Measurements from ENCODE around the gene SAP30L. TPM values are rescaled to one million over a fixed set of nuclear protein-coding genes. Genes with fewer than 3 reads are reported as not detected.
A peak's percentile ranks its signal among the peaks of the same experiment; 100 is the strongest.

The SAP30L gene
- total and polyA plus RNA-seq, 2 donors, result 26.8 to 35.4 TPM

DNA sequence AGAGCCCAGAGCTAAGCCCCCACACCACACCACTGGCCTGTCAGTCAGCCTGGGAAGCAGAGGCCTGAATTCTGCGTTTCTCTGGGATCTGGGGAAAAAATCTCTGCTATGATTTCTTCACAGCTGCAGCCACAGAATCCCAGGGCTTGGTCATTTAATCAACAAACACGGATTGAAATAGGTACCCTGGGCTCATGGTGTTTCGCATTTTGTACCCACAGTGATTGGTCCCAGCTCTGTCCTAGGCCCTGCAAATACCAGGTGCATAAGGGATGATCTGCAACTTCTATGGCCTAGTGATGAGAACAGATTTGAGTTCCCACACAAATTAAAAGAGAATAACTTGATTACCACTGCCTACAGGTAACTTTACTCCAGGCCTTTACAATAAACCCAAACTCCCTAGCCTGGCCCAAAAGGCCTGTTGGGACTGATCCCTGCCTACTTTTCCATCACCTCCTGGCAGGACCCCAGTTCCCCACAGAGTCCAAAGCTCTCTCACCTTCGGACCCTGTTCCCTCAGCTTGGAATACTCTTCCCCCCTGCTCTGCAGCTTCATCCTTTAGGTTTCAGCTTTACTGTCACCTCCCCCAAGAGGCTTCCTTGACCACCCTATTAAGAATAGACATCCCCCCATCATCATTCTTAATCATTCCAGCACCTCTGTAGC is 14.7 kb upstream of the SAP30L start:
- peaks cover 2% of the 10 kb centered on the region for H3K36me3 ChIP-seq (ENCODE audit: insufficient read depth)
- no peaks in the 10 kb centered on the region for H3K4me1 ChIP-seq (ENCODE audit: insufficient read depth)
- H3K27ac ChIP-seq (ENCODE audit: low read depth), result no peak overlapping the region
- H3K4me3 ChIP-seq (ENCODE audit: low read depth, low read length), result no peak overlapping the region
- DNase-seq (ENCODE audit: extremely low spot score), result no peak
- WGBS, result 85% methylated on average over 4 of the region's 4 CpGs

DNA sequence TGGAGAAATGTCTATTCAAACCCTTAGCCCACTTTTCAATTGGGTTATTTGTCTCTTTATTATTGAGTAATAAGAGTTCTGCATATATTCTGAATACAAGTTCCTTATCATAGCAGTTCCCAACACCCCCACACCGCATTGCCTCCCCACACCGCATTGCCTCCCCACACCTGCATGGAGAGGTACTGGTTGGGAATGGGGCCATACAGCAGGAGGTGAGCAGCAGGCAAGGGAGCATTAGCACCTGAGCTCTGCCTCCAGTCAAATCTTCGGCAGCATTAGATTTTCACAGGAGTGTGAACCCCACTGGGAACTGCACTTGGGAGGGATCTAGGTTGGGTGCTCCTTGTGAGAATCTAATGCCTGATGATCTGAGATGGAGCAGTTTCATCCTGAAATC is 10.6 kb upstream of the SAP30L start:
- WGBS, result 95% methylated on average over 3 of the region's 3 CpGs

DNA sequence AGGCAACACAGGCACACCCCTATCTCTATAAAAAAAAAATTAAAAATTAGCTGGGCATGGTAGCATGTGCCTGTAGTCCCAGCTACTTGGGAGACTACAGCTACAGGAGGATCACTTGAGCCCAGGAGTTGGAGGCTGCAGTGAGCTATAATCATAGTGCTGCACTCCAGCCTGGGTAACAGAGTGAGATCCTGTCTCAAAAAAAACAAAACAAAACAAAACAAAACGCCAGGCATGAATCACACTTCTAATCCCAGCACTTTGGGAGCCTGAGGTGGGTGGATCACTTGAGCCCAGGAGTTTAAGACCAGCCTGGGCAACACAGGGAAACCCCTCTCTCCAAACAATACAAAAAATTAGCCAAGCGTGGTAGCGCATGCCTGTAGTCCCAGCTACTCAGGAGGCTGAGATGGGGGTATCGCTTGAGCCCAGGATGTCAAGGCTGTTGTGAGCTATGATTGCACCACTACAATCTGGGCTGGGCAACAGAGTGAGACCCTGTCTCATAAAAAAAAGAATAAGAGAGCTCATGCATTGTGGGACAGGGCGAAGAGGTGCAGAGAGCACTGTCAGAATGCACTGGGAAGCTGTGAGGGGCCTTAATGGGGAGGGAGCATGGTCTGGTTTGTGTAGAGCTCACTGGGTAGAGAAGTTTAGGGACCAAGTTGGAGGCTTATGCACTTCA is 8.4 kb upstream of the SAP30L start:
- Histone ChIP-seq H3K27ac (ENCODE audit: low read depth) (no peak overlapping the region), H3K4me3 (ENCODE audit: low read depth, low read length) (no peak overlapping the region), H3K36me3 (ENCODE audit: insufficient read depth) (peaks cover 6% of the 10 kb centered on the region), H3K4me1 (ENCODE audit: insufficient read depth) (no peaks in the 10 kb centered on the region)
- no peak for DNase-seq (ENCODE audit: extremely low spot score)
- 93% methylated on average over 5 of the region's 5 CpGs for WGBS

More for the DNA sequence above, 10.6 kb upstream of the SAP30L start:
- Histone ChIP-seq H3K27ac (ENCODE audit: low read depth) (no peak overlapping the region), H3K4me3 (ENCODE audit: low read depth, low read length) (no peak overlapping the region), H3K36me3 (ENCODE audit: insufficient read depth) (peaks cover 6% of the 10 kb centered on the region), H3K4me1 (ENCODE audit: insufficient read depth) (no peaks in the 10 kb centered on the region)
- DNase-seq (ENCODE audit: extremely low spot score), result no peak

DNA sequence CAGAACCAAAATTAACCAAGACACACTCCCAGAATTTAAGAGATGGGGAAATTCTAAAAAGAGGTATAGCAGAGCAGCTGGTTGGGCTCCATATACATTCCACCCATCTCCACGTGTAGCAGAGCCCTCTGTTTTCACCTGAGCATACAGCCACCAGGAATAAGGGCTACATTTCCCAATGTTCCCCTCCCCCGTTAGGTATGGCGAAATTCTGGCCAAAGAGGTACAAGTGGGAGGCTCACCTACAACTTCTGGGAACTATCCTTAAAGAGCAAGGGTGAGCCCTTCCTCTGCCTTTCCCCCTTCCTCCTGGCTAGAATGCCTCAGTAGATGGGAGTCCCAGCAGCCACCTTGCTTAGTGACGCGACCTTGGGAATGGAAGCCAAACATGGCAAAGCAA is 5.3 kb upstream of the SAP30L start:
- 91% methylated on average over 5 of the region's 5 CpGs for WGBS
- Histone ChIP-seq H3K4me3 (ENCODE audit: low read depth, low read length) (no peak overlapping the region), H3K36me3 (ENCODE audit: insufficient read depth) (peaks cover 4% of the 10 kb centered on the region), H3K27ac (ENCODE audit: low read depth) (no peak overlapping the region), H3K4me1 (ENCODE audit: insufficient read depth) (no peaks in the 10 kb centered on the region)
- no peak for DNase-seq (ENCODE audit: extremely low spot score)

DNA sequence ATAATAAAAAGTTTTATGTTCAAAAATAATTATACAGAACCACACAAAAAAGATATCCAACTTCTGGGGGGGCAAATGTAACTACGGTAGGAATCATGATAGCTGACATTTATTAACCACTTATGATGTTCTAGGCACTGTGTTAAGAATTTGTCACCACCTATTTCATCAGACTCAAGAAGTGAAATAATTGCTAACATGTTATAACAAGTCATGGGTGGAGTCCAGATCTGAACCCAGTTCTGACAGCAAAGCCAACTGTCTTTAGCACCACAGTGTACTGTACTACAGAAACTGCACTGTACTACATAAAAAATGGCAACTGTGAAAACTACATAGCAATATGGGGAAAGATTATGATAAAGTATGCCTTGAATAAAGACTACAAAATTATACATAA is 3.0 kb upstream of the SAP30L start:
- H3K4me3 ChIP-seq (ENCODE audit: low read depth, low read length), result no peak overlapping the region
- no peak for DNase-seq (ENCODE audit: extremely low spot score)
- WGBS, result 89% methylated on average over 1 of the region's 1 CpG
- no peak overlapping the region for H3K27ac ChIP-seq (ENCODE audit: low read depth)
- H3K4me1 ChIP-seq (ENCODE audit: insufficient read depth), result no peaks in the 10 kb centered on the region
- H3K36me3 ChIP-seq (ENCODE audit: insufficient read depth), result peaks cover under 1% of the 10 kb centered on the region

DNA sequence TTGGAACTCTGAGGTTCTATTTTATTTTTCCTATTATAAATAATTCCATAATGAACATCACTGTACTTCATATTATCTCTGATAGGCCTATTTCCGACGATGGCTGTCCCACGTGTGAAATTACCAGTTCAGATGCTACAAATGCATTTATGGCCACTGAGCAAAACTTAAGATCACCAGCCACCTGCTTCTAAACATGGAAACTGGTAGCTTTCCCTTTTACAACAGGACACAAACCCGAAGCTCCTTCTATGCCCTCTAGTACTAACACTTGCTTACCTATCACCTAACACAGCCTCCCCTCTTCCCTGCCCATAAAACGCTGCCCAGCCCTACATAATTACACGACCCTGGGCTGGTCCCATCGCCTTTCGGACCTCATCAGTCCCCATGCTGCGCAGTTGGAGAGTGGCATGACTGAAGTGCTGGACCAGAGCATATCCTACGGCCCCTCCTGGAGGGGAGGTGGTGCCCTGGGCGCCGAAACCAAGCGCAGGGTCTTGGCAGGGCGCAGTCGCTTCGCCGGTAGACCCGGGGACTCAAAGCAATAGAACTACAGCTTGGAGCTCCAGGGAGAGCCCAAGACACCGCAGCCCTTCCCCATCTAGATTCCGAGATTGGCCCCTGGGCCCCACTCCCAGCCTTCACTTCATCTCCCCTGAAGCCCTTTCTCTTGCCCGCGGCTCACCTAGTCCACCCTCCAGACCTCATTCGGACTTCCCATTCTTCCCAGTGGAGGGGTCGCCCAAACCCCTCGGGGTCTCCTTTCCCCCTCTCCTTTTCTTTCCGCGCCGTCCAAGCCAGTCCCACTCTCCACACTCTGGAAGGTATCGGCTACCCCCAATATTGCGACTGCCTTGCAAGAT is 1.0 kb upstream of the SAP30L start:
- no peak overlapping the region for H3K27ac ChIP-seq (ENCODE audit: low read depth)
- no peak for DNase-seq (ENCODE audit: extremely low spot score)
- no peaks in the 10 kb centered on the region for H3K36me3 ChIP-seq (ENCODE audit: insufficient read depth)
- peak overlapping the region; percentile 99 for H3K4me3 ChIP-seq (ENCODE audit: low read depth, low read length)
- H3K4me1 ChIP-seq (ENCODE audit: insufficient read depth), result no peaks in the 10 kb centered on the region
- WGBS, result 5% methylated on average over 30 of the region's 30 CpGs

DNA sequence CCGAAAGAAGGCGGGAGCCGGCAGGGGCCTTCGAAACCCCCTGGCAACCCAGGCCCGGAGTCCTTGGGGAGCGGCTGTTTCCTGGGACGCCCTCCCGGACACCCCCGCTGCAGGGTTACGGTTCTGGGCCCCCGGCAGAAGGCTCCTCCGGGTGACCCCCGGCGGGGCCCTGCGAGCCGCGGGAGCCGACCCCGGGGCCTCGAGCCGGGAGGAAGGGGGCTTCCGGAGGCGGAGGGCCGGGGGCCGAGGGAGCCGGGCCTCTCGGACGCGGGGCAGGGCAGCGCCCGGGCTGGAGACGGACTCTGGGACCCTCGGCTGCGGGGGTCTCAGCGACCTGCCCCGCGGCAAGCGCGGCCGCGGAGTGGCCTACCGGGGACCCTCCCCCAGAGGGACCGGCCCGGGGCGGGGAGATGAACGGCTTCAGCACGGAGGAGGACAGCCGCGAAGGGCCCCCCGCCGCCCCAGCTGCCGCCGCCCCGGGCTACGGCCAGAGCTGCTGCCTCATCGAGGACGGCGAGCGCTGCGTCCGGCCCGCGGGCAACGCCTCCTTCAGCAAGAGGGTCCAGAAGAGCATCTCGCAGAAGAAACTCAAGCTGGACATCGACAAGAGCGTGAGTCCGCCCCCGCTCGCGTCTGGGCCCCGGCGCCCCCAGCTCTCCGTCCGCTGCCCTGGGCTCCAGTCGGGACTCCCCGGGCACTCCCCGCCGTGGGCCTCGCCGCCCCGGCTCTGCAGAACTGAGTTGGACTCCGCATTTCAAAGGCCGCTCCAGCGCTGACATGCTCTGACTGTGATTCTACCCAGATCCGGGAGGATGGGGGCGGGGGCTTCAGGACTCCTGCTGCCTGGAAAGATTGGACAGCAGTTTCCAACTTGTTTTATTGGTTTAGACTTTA is 645 bp downstream of the SAP30L start:
- H3K4me1 ChIP-seq (ENCODE audit: insufficient read depth), result no peaks in the 10 kb centered on the region
- H3K27ac ChIP-seq (ENCODE audit: low read depth), result peak overlapping the region; percentile 76
- WGBS, result under 1% methylated on average over 87 of the region's 87 CpGs
- peak overlapping the region; percentile 99 for H3K4me3 ChIP-seq (ENCODE audit: low read depth, low read length)
- no peaks in the 10 kb centered on the region for H3K36me3 ChIP-seq (ENCODE audit: insufficient read depth)
- no peak for DNase-seq (ENCODE audit: extremely low spot score)

DNA sequence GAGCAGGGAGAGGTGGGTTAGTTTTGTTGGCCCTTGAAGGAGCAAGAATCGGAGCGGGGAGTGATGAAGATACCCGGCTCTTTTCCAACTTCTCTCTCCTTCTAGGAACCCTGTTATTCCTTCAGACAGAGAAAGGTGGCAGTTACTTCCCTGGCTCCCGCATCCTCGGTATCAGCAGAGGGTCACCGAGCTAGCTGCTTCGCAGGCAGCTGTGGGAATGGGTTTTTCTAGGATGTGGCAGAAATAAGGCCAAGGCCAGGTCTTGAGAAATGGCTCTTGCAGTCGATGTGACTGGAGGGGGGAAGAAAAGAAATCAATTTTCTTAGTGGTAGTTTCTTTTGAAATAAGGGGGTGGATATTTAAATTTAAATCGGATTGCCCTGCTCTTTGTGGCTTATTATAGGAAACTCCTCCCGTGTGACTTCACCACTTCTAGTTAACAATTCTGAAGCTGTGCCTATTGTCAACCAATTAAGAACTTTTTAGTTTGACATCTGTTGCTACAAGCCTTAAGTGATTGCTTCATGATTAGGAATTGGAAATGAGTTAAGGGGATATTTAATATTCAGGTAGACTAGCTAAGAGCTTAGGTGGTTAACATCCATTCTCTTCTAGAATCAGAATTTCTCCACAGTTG is 1.4 kb downstream of the SAP30L start:
- H3K4me1 ChIP-seq (ENCODE audit: insufficient read depth), result no peaks in the 10 kb centered on the region
- 5% methylated on average over 10 of the region's 10 CpGs for WGBS

DNA sequence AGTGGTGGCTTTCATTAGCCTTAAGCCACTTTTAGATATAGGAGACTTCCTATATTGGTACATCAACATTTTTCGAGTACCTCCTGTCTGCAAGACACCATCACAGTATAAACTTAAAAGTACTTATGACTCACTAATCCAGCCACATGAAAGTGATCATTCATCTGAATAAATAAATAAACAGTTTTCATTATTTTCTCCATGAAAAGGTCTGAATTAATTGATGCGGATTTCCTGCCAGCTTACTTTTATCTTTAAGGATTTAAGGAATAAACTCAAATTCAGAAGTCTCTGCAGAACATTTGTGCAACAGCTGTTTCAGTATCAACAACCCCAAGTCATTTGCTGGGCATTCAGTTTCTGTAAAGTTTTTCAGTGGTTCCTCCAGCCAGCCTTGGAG is 4.0 kb downstream of the SAP30L start:
- Histone ChIP-seq H3K4me3 (ENCODE audit: low read depth, low read length) (no peak overlapping the region), H3K27ac (ENCODE audit: low read depth) (no peak overlapping the region), H3K36me3 (ENCODE audit: insufficient read depth) (peaks cover 5% of the 10 kb centered on the region), H3K4me1 (ENCODE audit: insufficient read depth) (no peaks in the 10 kb centered on the region)
- DNase-seq (ENCODE audit: extremely low spot score), result no peak
- 72% methylated on average over 2 of the region's 2 CpGs for WGBS

More for the DNA sequence above, 1.4 kb downstream of the SAP30L start:
- H3K4me3 ChIP-seq (ENCODE audit: low read depth, low read length), result peak overlapping the region; percentile 99
- H3K36me3 ChIP-seq (ENCODE audit: insufficient read depth), result no peaks in the 10 kb centered on the region
- DNase-seq (ENCODE audit: extremely low spot score), result no peak
- no peak overlapping the region for H3K27ac ChIP-seq (ENCODE audit: low read depth)

DNA sequence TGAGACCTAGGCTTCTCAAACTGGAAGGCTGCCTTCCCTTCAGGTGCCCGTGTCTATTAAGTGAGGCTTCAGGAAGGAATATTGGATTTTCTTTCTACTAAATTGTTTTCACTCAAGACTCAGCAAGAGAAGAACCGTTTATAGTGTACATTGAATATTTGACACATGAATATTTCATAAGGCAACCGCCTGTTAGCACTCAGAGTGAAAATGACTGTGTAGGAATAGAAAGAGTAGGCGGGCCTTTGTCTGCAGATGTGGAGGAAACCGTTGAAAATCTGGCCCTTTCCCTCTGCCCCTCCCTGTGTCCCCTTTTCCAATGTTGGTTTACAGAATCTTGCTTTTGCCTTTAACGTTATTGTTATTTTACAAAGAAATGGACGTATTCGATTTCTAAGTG is 6.2 kb downstream of the SAP30L start:
- no peak overlapping the region for H3K4me3 ChIP-seq (ENCODE audit: low read depth, low read length)
- DNase-seq (ENCODE audit: extremely low spot score), result no peak
- WGBS, result 93% methylated on average over 8 of the region's 8 CpGs
- H3K4me1 ChIP-seq (ENCODE audit: insufficient read depth), result no peaks in the 10 kb centered on the region
- no peak overlapping the region for H3K27ac ChIP-seq (ENCODE audit: low read depth)
- peaks cover 8% of the 10 kb centered on the region for H3K36me3 ChIP-seq (ENCODE audit: insufficient read depth)

DNA sequence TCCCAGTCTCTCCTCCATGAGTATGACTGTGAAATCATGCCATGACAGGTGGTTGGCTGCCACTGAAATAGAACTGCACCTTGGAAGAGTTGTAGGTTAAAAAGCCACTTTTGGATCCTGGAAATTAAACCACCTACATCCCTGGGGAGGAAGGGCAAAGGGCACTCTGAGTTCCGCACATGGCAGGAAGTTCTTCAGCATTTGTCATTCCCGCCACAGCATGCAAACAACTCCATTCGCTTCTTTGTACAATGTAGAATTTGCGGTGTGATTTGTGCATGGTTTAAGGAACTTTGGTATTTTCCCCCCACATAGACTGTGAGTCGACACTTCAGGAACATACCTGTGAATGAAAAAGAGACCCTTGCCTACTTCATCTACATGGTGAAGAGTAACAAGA is 9.8 kb downstream of the SAP30L start:
- DNase-seq (ENCODE audit: extremely low spot score), result no peak
- WGBS, result 89% methylated on average over 5 of the region's 5 CpGs
- Histone ChIP-seq H3K27ac (ENCODE audit: low read depth) (no peak overlapping the region), H3K4me3 (ENCODE audit: low read depth, low read length) (no peak overlapping the region), H3K4me1 (ENCODE audit: insufficient read depth) (no peaks in the 10 kb centered on the region), H3K36me3 (ENCODE audit: insufficient read depth) (peaks cover 8% of the 10 kb centered on the region)

DNA sequence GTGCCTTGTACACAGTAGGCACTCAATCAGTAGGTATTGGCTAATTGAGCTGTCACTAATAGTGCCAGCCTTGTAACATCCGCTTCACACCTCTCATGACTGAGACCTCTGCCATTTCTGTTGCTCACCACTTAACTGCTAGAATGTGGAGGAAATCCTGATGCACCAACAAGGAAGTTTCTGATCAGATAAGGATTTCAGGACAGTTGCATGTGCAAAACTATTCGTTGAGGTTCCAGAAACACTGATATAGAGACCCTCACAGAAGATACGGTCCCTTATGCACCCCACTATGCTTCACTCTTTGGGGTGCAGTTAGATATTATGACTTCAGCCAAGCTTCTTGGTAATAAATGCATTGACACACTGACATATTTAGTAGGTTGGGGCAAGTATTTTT is 10.7 kb downstream of the SAP30L start:
- WGBS, result 83% methylated on average over 3 of the region's 3 CpGs
- Histone ChIP-seq H3K4me3 (ENCODE audit: low read depth, low read length) (no peak overlapping the region), H3K36me3 (ENCODE audit: insufficient read depth) (peaks cover 8% of the 10 kb centered on the region), H3K27ac (ENCODE audit: low read depth) (no peak overlapping the region), H3K4me1 (ENCODE audit: insufficient read depth) (no peaks in the 10 kb centered on the region)
- DNase-seq (ENCODE audit: extremely low spot score), result no peak

DNA sequence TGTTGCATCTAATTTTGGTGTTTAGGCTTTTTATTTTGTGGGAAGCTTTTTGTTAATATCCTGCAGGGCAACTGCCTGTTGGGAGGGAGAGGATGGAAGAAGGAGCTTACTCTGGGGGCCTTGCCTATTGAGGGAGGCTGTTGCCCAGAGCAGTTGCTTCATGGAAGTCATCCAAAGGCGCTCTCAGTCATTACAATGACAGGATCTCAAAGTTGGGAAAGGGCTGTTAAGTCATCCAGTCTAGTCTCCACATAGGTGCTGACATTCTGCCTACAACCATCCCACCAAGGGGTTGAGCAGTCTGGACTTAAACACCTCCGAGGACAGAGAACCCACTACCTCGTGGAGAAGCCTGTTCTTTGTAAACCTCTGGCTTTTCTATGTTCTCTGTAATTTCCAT is 13.2 kb downstream of the SAP30L start:
- H3K27ac ChIP-seq (ENCODE audit: low read depth), result no peak overlapping the region
- DNase-seq (ENCODE audit: extremely low spot score), result no peak
- H3K36me3 ChIP-seq (ENCODE audit: insufficient read depth), result peaks cover 5% of the 10 kb centered on the region
- no peak overlapping the region for H3K4me3 ChIP-seq (ENCODE audit: low read depth, low read length)
- WGBS, result 77% methylated on average over 3 of the region's 3 CpGs
- no peaks in the 10 kb centered on the region for H3K4me1 ChIP-seq (ENCODE audit: insufficient read depth)
